Dermis microvascular lymphatic vessel endothelial cell (primary cell): ENCODE measurements around the gene TMEM255A. TPM values are rescaled to one million over a fixed set of nuclear protein-coding genes. Genes with fewer than 3 reads are reported as not detected.

Experiments
- DNase-seq, 2 donors: peaks; one replicate each; pipeline versions ENCODE4 v3.0.0 to v3.0.0-alpha.2; 2010; ENCODE audit warnings: low read depth in 2 of 2
- total RNA-seq: library from RNA; depleted of rRNA; stranded (reverse); fragments of >200 nt; gene quantifications from 2 replicates; pipeline ENCODE4 v1.2.1, GENCODE V29; 2014

The TMEM255A gene
- total RNA-seq, 1 donor from 2014 or later = not detected

GRCh38 chrX:120308558-120308957 lies 2.7 kb downstream of the TMEM255A start:
- DNase-seq = no peak

- no peak for DNase-seq
Observed at GRCh38 chrX:120306630-120307029, 4.6 kb downstream of the TMEM255A start.

- DNase-seq = no peak
Observed at GRCh38 chrX:120305531-120306141, 5.6 kb downstream of the TMEM255A start.

DNA sequence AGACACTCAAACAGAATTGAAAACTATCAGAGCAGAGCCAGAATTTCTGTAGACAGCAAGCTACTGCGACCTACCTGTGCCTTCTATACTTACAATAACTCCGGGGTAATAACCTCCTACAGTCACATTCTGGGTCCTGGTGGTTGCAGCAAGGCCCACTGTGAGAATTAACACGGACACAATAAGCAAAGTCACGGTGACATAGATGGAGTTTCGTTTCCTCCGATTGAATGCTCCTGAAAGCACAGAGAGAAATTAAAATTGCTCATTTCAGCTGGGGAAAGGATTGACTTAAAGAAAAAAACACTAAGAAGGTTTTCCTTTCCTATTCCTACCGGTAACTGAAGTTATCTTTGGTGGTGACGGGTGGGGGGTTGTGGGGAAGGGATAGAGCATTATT lies 7.0 kb downstream of the TMEM255A start:
- DNase-seq = no peak

- no peak for DNase-seq
Observed at GRCh38 chrX:120302434-120302833, 8.8 kb downstream of the TMEM255A start.

GRCh38 chrX:120301960-120302359 lies 9.3 kb downstream of the TMEM255A start:
- DNase-seq = no peak

DNA sequence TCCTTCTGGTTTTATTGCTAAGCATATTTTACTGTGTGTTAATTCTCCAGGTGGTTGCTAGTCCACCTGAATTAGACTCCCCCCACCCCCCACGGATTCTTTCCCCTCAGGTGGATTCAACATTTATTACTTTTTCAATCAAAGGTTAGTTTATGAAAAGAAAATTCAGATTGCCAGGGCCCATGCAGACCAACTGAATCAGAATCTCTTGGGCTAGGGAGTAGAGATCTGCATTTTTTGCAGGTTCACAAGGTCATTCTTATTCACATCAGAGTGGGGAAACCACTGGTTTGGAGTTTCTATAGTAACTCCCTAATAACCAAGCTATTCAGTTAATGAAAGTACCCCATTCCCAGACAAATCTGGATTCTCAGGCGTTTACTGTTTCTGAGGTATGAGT lies 9.8 kb downstream of the TMEM255A start:
- DNase-seq = no peak

DNA sequence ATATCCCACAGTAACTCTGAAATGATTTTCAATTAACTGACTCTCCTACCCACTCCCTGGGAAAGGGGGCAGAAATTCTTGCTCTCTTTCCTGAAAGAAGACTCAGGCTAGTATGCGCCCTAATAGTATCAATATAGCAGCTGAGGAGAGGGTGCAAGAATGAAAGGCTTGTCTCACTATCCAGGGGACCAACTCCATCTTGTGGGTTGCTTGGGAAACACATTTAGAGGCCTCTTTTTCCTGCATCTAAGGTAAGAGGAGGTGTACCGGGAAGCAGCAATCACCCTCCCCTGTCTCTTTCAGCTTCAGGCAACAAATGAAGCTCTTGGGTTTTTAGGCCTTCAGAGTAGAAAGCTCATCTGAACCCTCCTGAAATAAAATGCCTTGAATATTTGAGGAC lies 11.3 kb downstream of the TMEM255A start:
- DNase-seq = no peak

- no peak for DNase-seq
Observed at GRCh38 chrX:120297923-120298322, 13.3 kb downstream of the TMEM255A start.

GRCh38 chrX:120294651-120295050 lies 16.6 kb downstream of the TMEM255A start:
- DNase-seq = no peak

DNA sequence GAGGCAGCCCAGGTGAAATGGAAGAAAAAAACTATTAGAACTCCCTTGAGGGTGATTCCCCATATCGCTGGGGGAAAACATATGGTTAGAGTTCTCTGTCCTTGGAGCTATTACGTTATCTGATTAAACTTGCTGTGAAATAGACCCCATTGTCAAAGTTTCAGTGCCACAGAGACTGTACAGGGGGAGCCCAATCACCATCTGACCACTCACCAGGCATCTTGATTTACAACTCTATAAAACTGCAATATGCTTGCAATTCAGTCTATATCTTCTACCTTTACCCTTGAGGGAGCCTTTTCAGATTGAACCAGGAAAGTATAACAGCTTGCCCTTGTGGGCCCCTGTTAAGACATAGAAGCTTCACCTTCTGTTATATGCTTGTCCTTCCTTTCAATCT lies 18.2 kb downstream of the TMEM255A start:
- no peak for DNase-seq

GRCh38 chrX:120291211-120291610 lies 20.1 kb downstream of the TMEM255A start:
- DNase-seq = no peak

DNA sequence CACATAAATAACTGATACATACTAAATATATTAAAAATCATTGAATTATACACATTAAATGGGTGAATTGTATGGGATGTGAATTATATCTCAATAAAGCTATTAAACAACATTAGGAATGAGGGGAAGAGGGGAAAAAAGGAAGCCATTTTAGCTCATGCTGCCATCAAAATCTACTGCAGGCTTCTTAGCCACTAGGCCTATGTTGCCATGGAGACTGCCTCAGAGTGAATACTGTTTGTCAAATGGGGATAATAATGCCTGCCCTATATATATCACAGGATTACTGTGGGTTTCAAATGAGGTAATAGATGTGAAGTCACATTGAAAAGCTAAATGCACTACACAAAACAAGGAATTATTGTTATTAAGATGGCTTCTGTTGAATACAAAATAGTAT lies 21.2 kb downstream of the TMEM255A start:
- DNase-seq = no peak

GRCh38 chrX:120287513-120288112 lies 23.6 kb downstream of the TMEM255A start:
- DNase-seq = no peak

DNA sequence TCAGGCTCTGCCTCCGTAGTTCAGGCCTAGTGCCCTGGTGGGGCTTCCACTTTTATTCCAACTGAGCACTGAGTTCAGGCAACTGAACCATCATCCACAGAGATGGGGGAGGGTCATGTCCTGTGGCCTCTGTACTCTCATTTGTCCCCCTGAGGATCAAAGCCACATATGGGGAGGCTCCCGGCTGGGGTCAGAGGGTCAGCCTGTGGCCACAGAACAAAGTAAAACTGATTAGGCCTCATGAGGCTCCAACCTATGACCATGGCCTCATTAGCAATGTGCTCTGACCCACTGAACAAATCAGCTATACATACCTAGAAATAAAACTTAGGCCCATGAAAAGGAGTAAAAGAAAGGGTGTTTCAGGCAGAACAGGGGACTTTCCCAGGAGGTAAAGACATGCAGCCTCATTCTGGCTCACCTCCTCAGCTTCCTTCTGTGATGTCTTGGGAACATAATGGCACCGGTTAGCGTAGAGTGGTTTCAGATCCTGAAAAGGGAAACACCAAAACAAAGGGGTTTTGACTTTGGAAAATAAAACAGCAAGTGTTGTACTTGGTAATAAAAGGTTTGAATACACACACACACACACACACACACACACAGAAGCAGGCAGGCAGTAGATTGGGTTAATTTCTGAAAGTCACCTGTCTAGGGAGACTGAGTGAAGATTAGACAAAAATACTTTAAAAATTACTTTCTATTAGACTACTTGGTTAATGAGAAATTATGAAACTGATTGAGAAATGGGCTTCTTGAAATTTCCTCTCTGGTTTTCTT lies 24.3 kb downstream of the TMEM255A start:
- DNase-seq = no peak

GRCh38 chrX:120282697-120283096 lies 28.6 kb downstream of the TMEM255A start:
- no peak for DNase-seq

DNA sequence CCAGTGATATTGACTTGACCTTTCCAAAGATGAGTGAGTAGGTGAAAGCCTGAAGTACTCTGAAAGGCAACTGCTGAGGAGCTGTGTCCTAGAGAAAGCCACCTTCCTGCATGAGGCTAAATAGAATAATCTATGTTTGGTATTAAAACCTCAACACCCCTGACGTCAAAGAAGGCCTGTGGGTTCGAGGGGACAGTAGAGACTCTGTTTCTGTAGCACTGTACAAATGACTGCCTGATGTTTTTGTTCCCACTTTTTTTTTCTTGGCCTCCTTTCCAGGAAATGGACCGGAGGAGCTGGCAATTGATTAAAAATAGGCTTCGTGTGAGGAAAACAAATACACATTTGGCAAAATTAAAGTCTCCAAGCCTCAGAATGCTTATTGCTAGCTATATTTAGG lies 29.5 kb downstream of the TMEM255A start:
- DNase-seq = no peak

DNA sequence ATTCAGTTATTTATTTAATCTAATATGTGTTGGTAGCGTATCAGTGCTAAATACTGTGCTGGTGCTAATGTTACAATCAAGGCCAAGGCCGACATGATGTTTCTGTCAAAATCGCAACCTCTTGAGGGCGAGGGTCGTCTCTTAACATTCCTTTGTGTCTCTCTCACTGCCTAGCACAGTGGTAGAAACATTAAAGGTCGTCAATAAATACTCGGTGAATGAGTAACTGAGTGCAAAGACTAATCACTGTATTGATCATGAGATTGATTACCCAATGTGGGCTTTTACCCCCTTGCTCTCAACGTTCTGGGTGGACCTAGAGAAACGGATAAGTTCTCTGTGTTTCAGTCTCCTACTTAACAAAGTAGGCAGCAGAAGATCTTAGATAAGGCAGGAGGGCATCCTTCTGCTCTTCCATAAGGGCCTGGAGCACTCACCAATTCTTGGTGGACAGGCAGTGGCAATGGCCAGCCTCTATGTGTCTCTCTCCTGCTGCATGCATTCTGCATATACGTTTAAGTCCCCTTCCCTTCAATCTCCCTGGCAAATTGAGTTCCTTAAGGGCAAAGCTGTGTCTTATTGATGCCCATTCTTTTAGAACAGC lies 30.1 kb downstream of the TMEM255A start:
- DNase-seq = no peak

DNA sequence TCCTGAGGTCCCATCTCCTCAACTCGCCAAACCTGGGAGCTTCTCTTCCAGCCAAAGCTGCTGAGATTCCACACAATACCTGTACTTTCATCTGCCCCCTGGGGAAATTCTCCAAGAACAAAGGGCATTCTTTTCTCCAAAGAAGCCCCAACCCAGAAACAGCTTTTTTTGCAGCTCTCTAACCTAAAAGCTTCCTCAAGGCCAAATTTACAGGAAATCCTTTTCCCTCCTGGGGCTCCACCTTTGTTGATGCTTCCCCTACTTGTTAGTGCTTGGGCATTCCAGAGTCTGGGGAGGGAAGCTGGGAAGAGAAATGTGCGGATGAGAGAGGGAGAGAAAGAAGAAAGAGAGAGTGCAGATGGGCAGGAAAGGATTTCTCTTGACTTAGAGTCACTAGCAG lies 36.3 kb downstream of the TMEM255A start:
- DNase-seq = no peak

DNA sequence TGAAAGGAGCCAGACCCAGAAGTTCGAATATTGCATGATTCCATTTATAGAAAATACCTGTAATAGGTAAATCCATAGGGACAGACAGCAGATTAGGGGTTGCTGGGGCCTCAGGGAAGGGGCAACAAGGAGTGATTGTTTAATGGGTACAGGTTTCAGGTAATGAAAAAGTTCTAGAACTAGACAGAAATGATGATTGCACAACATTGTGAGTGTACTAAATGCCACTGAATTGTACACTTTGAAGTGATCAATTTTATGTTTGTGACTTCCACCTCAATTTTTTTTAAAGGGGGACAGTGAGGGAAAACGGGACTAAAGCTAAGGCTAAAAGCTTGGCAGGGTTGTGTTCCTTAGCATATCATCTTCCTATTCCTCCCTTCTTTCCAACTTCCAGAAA lies 37.1 kb downstream of the TMEM255A start:
- DNase-seq = no peak

- no peak for DNase-seq
Observed at GRCh38 chrX:120271218-120271617, 40.0 kb downstream of the TMEM255A start.

- no peak for DNase-seq
Observed at GRCh38 chrX:120270567-120270966, 40.7 kb downstream of the TMEM255A start.
